Brain microvascular endothelial cell (primary cell): ENCODE measurements around the gene FOLH1.
"Not testable (repeated sequence)": the region's sequence is repeated elsewhere in the genome, so short reads cannot be mapped to it uniquely, and the experiment has no call there.

Source experiments
- DNase-seq: peaks from one replicate; pipeline ENCODE4 v3.0.0-alpha.2; 2020
- H3K27ac ChIP-seq: fragments of 250-450 bp; sonication (Bioruptor Pico); 2 replicates; pipeline ENCODE4 v1.5.1; 2020; ENCODE audit warnings: mild to moderate bottlenecking, moderate library complexity
- H3K27me3 ChIP-seq: fragments of 250-450 bp; sonication (Bioruptor Pico); replicated peaks from 2 replicates; pipeline ENCODE4 v1.5.1; 2020; ENCODE audit warnings: mild to moderate bottlenecking
- H3K36me3 ChIP-seq: fragments of 250-450 bp; sonication (Bioruptor Pico); replicated peaks from 2 replicates; pipeline ENCODE4 v1.5.1; 2020; ENCODE audit warnings: mild to moderate bottlenecking
- H3K4me3 ChIP-seq: 2 replicates; pipeline ENCODE4 v1.5.1; 2011; ENCODE audit warnings: low read depth, mild to moderate bottlenecking, control low read depth, low read length, moderate library complexity
- CTCF ChIP-seq: IDR thresholded peaks from 2 replicates; pipeline ENCODE4 v1.5.1; 2011; ENCODE audit warnings: low read depth, mild to moderate bottlenecking, moderate library complexity, low read length, control low read depth, inconsistent platforms; ENCODE audit errors: missing control alignments
- in situ Hi-C: cut with HindIII; loops from 2 replicates; pipeline ENCODE4 v1.10.0; 2017; ENCODE audit warnings: low sequenced_read_pairs, low pct_ligation_motif_present

Gene FOLH1

GRCh38 chr11:49208006-49208721 lies at the start of gene FOLH1:
Gene FOLH1 (minus strand): TSS chr11:49208602. CDS start chr11:49208409, 193 bp downstream.
- no peak for DNase-seq
- Histone ChIP-seq H3K36me3 (no peaks in the 10 kb centered on the region), H3K27me3 (no peaks in the 10 kb centered on the region), H3K4me3 (peak within 1 kb of the TSS; percentile 22), H3K27ac (no peak within 1 kb of the TSS)
- in situ Hi-C loops: no loop called here
- no peak for TF ChIP-seq CTCF

GRCh38 chr11:49255148-49255547 lies 46.7 kb upstream of the FOLH1 start:
- H3K4me3 ChIP-seq, DNase-seq, in situ Hi-C loops, H3K27me3 ChIP-seq, H3K27ac ChIP-seq, H3K36me3 ChIP-seq: not testable (repeated sequence)

- H3K4me3 ChIP-seq, H3K27ac ChIP-seq, DNase-seq, H3K36me3 ChIP-seq, H3K27me3 ChIP-seq, in situ Hi-C loops: not testable (repeated sequence)
These were observed 42.8 kb upstream of the FOLH1 start for GRCh38 chr11:49251212-49251611.

- H3K27me3 ChIP-seq, H3K36me3 ChIP-seq, DNase-seq, H3K4me3 ChIP-seq, H3K27ac ChIP-seq, in situ Hi-C loops: not testable (repeated sequence)
These were observed 42.2 kb upstream of the FOLH1 start for GRCh38 chr11:49250398-49251115.

- H3K27ac ChIP-seq, H3K36me3 ChIP-seq, in situ Hi-C loops, H3K4me3 ChIP-seq, DNase-seq, H3K27me3 ChIP-seq: not testable (repeated sequence)
These were observed 41.0 kb upstream of the FOLH1 start for GRCh38 chr11:49249363-49249762.

- DNase-seq, H3K27me3 ChIP-seq, H3K36me3 ChIP-seq, in situ Hi-C loops, H3K4me3 ChIP-seq, H3K27ac ChIP-seq: not testable (repeated sequence)
These were observed 25.3 kb upstream of the FOLH1 start for GRCh38 chr11:49233685-49234084.

GRCh38 chr11:49233019-49233418 lies 24.6 kb upstream of the FOLH1 start:
- H3K27ac ChIP-seq, H3K36me3 ChIP-seq, DNase-seq, in situ Hi-C loops, H3K27me3 ChIP-seq, H3K4me3 ChIP-seq: not testable (repeated sequence)

- H3K27me3 ChIP-seq, H3K27ac ChIP-seq, in situ Hi-C loops, DNase-seq, H3K4me3 ChIP-seq, H3K36me3 ChIP-seq: not testable (repeated sequence)
These were observed 23.3 kb upstream of the FOLH1 start for GRCh38 chr11:49231725-49232124.

GRCh38 chr11:49230534-49230933 lies 22.1 kb upstream of the FOLH1 start:
- DNase-seq, H3K4me3 ChIP-seq, H3K27me3 ChIP-seq, H3K27ac ChIP-seq, H3K36me3 ChIP-seq, in situ Hi-C loops: not testable (repeated sequence)
- TF ChIP-seq CTCF: peak; percentile 12

GRCh38 chr11:49230001-49230400 lies 21.6 kb upstream of the FOLH1 start:
- in situ Hi-C loops: not testable (repeated sequence)

GRCh38 chr11:49229136-49229535 lies 20.7 kb upstream of the FOLH1 start:
- H3K4me3 ChIP-seq, in situ Hi-C loops, H3K27ac ChIP-seq, H3K27me3 ChIP-seq, H3K36me3 ChIP-seq, DNase-seq: not testable (repeated sequence)

More at GRCh38 chr11:49230001-49230400, 21.6 kb upstream of the FOLH1 start:
- not testable (repeated sequence) for H3K36me3 ChIP-seq, H3K27me3 ChIP-seq, H3K4me3 ChIP-seq, DNase-seq, H3K27ac ChIP-seq

- in situ Hi-C loops, DNase-seq, H3K4me3 ChIP-seq, H3K27me3 ChIP-seq, H3K36me3 ChIP-seq, H3K27ac ChIP-seq: not testable (repeated sequence)
These were observed 16.9 kb upstream of the FOLH1 start for GRCh38 chr11:49225255-49225785.
